Measurements from ENCODE around the gene CEACAM16. TPM values are rescaled to one million over a fixed set of nuclear protein-coding genes. Genes with fewer than 3 reads are reported as not detected.
A peak's percentile ranks its signal among the peaks of the same experiment; 100 is the strongest.

Gene CEACAM16
- total RNA-seq, 1 donor from 2014 or later: not detected

- Mint-ChIP-seq H3K27me3 (ENCODE audit: unreplicated experiment) (peaks cover 6% of the 10 kb centered on the region), H3K27ac (ENCODE audit: unreplicated experiment) (no peak overlapping the region), H3K36me3 (ENCODE audit: low read depth, unreplicated experiment) (peaks cover 28% of the 10 kb centered on the region), H3K4me1 (ENCODE audit: unreplicated experiment) (no peaks in the 10 kb centered on the region), H3K9me3 (ENCODE audit: unreplicated experiment) (peaks cover 3% of the 10 kb centered on the region), H3K4me3 (ENCODE audit: unreplicated experiment) (no peak overlapping the region)
- DNase-seq (ENCODE audit: low spot score): peak; percentile 82
- TF ChIP-seq CTCF (IDR thresholded peaks at IDR 0.05; ENCODE audit: unreplicated experiment): peak; percentile 86
These were observed 41.6 kb upstream of the CEACAM16 start for GRCh38 chr19:44657211-44657921.

- H3K27me3 Mint-ChIP-seq (ENCODE audit: unreplicated experiment): peaks cover 4% of the 10 kb centered on the region
- DNase-seq (ENCODE audit: low spot score): no peak
- no peak overlapping the region for H3K27ac Mint-ChIP-seq (ENCODE audit: unreplicated experiment)
- peaks cover 3% of the 10 kb centered on the region for H3K9me3 Mint-ChIP-seq (ENCODE audit: unreplicated experiment)
- H3K36me3 Mint-ChIP-seq (ENCODE audit: low read depth, unreplicated experiment): peaks cover 36% of the 10 kb centered on the region
- no peak overlapping the region for H3K4me3 Mint-ChIP-seq (ENCODE audit: unreplicated experiment)
- no peak for TF ChIP-seq CTCF (IDR thresholded peaks at IDR 0.05; ENCODE audit: unreplicated experiment)
- no peaks in the 10 kb centered on the region for H3K4me1 Mint-ChIP-seq (ENCODE audit: unreplicated experiment)
These were observed 40.8 kb upstream of the CEACAM16 start for GRCh38 chr19:44658069-44658733.

GRCh38 chr19:44660081-44660480, 38.9 kb upstream of the CEACAM16 start:
- Mint-ChIP-seq H3K4me1 (ENCODE audit: unreplicated experiment) (no peaks in the 10 kb centered on the region), H3K36me3 (ENCODE audit: low read depth, unreplicated experiment) (peaks cover 38% of the 10 kb centered on the region), H3K4me3 (ENCODE audit: unreplicated experiment) (no peak overlapping the region), H3K9me3 (ENCODE audit: unreplicated experiment) (peaks cover 3% of the 10 kb centered on the region), H3K27me3 (ENCODE audit: unreplicated experiment) (peaks cover 4% of the 10 kb centered on the region), H3K27ac (ENCODE audit: unreplicated experiment) (no peak overlapping the region)
- DNase-seq (ENCODE audit: low spot score): no peak
- TF ChIP-seq CTCF (IDR thresholded peaks at IDR 0.05; ENCODE audit: unreplicated experiment): no peak

- H3K36me3 Mint-ChIP-seq (ENCODE audit: low read depth, unreplicated experiment): peaks cover 33% of the 10 kb centered on the region
- no peaks in the 10 kb centered on the region for H3K4me1 Mint-ChIP-seq (ENCODE audit: unreplicated experiment)
- H3K4me3 Mint-ChIP-seq (ENCODE audit: unreplicated experiment): no peak overlapping the region
- H3K9me3 Mint-ChIP-seq (ENCODE audit: unreplicated experiment): no peaks in the 10 kb centered on the region
- no peak for TF ChIP-seq CTCF (IDR thresholded peaks at IDR 0.05; ENCODE audit: unreplicated experiment)
- DNase-seq (ENCODE audit: low spot score): no peak
- H3K27me3 Mint-ChIP-seq (ENCODE audit: unreplicated experiment): peaks cover 4% of the 10 kb centered on the region
- no peak overlapping the region for H3K27ac Mint-ChIP-seq (ENCODE audit: unreplicated experiment)
These were observed 37.7 kb upstream of the CEACAM16 start for GRCh38 chr19:44661205-44661604.

GRCh38 chr19:44661904-44662303, 37.0 kb upstream of the CEACAM16 start:
- H3K27ac Mint-ChIP-seq (ENCODE audit: unreplicated experiment): no peak overlapping the region
- H3K9me3 Mint-ChIP-seq (ENCODE audit: unreplicated experiment): no peaks in the 10 kb centered on the region
- peaks cover 4% of the 10 kb centered on the region for H3K27me3 Mint-ChIP-seq (ENCODE audit: unreplicated experiment)
- no peak overlapping the region for H3K4me3 Mint-ChIP-seq (ENCODE audit: unreplicated experiment)
- peaks cover 29% of the 10 kb centered on the region for H3K36me3 Mint-ChIP-seq (ENCODE audit: low read depth, unreplicated experiment)
- no peak for DNase-seq (ENCODE audit: low spot score)
- H3K4me1 Mint-ChIP-seq (ENCODE audit: unreplicated experiment): no peaks in the 10 kb centered on the region
- no peak for TF ChIP-seq CTCF (IDR thresholded peaks at IDR 0.05; ENCODE audit: unreplicated experiment)

All from endothelial cell (in vitro differentiated cells).